ENCODE measurements around the gene AHCYL1. TPM values are rescaled to one million over a fixed set of nuclear protein-coding genes. Genes with fewer than 3 reads are reported as not detected.

AHCYL1 gene
- total RNA-seq, 1 experiment from 2014 or later = 89.0 TPM

GRCh38 chr1:109975718-109976117 lies 8.8 kb upstream of the AHCYL1 start:
- Histone ChIP-seq H3K4ac (ENCODE audit: low read depth, low read length) (no peak overlapping the region), H2AK5ac (ENCODE audit: insufficient read length, low read length) (no peak overlapping the region), H3K79me1 (ENCODE audit: insufficient read depth, low read depth, low read length, poor library complexity, severe bottlenecking) (no peaks in the 10 kb centered on the region), H3K79me2 (ENCODE audit: insufficient read depth, low read length) (no peaks in the 10 kb centered on the region), H2AFZ (ENCODE audit: low read length) (no peak overlapping the region), H3K14ac (ENCODE audit: insufficient read depth, low read length) (no peak overlapping the region), H3K9ac (ENCODE audit: extremely low read depth, insufficient read length, low read length) (no peak overlapping the region), H2BK15ac (ENCODE audit: low read depth, low read length) (no peak overlapping the region), H2BK5ac (ENCODE audit: insufficient read length, low read length) (no peak overlapping the region), H3K4me2 (ENCODE audit: insufficient read depth, insufficient read length, low read length) (no peak overlapping the region), H3T11ph (ENCODE audit: low read length) (no peak overlapping the region), H4K20me1 (ENCODE audit: control insufficient read depth, insufficient read depth, insufficient read length) (no peaks in the 10 kb centered on the region), H2BK20ac (ENCODE audit: low read depth, low read length, poor library complexity, severe bottlenecking) (no peak overlapping the region), H3K27ac (ENCODE audit: insufficient read length, low read depth, low read length) (no peak overlapping the region), H3K23ac (ENCODE audit: insufficient read length, low read depth, low read length) (no peak overlapping the region), H3K18ac (ENCODE audit: insufficient read length, low read depth, low read length) (no peak overlapping the region), H3K23me2 (ENCODE audit: insufficient read length, low read depth, low read length, poor library complexity, severe bottlenecking) (no peaks in the 10 kb centered on the region), H2BK12ac (ENCODE audit: insufficient read length, low read depth, low read length) (no peak overlapping the region), H3K4me1 (ENCODE audit: insufficient read depth, low read length) (no peaks in the 10 kb centered on the region), H3K9me3 (ENCODE audit: control insufficient read depth, low read depth, low read length) (no peaks in the 10 kb centered on the region), H4K91ac (ENCODE audit: insufficient read length, low read depth, low read length) (no peak overlapping the region), H3K56ac (ENCODE audit: insufficient read length, low read depth, low read length) (no peak overlapping the region), H2BK120ac (ENCODE audit: low read depth, low read length, poor library complexity, severe bottlenecking) (no peak overlapping the region), H4K5ac (ENCODE audit: insufficient read length, low read depth, low read length) (no peak overlapping the region), H3K27me3 (ENCODE audit: insufficient read depth, low read length) (no peaks in the 10 kb centered on the region), H4K8ac (replicated peaks; ENCODE audit: insufficient read length, low read depth, low read length) (no peak overlapping the region)
- Mint-ChIP-seq H3K9me3 (no peaks in the 10 kb centered on the region), H3K27me3 (ENCODE audit: low read depth) (peaks cover 5% of the 10 kb centered on the region), H3K27ac (no peak overlapping the region), H3K36me3 (ENCODE audit: insufficient read depth in 1 of 3, low read depth in 3 of 3) (no peaks in the 10 kb centered on the region), H3K4me1 (peaks cover 4 to 13% of the 10 kb centered on the region in 2 experiments), H3K4me3 (no peak overlapping the region)
- no peak for TF ChIP-seq CTCF (conservative IDR thresholded peaks at IDR 0.05)
- DNase-seq = no peak
- no CpG with 5 or more reads among the region's 3 CpGs for WGBS (ENCODE audit: extremely low coverage, insufficient read length, low lambda C conversion rate)

Measured in H9 (cell line).